ENCODE measurements around the gene ZNF532. TPM values are rescaled to one million over a fixed set of nuclear protein-coding genes. Genes with fewer than 3 reads are reported as not detected.
A peak's percentile ranks its signal among the peaks of the same experiment; 100 is the strongest.

Gene ZNF532
- total and polyA plus RNA-seq, 8 donors: 5.7 to 21.2 (median 8.8) TPM

DNA sequence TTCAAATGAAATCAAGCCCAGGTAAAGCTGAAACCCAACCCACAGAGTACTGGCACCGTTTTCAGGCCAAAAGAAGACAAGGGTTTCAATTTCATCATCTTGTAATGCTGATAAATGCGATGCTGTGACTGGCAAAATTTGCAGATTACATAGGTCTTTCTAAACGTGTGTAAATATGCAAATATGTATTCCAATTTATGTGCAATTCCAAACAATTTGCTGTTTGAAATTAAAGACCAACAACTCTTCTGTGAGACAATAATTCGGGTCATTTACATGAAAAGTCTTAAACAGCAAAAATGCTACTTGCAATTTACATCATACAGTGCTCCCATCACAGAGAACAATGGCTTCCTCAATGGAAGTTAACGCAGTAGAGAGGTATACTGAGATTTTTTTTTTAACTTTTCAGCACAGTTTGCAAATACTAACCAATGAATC, 2.8 kb upstream of the ZNF532 start:
- FAIRE-seq: no peak
- no peak for ATAC-seq
- H3K27me3 ChIP-seq: no peaks in the 10 kb centered on the region
- no peaks in the 10 kb centered on the region for H3K36me3 ChIP-seq
- WGBS, 2 donors: 84 to 94% methylated on average over 5 of the region's 5 CpGs
- no peak overlapping the region for H3K4me3 ChIP-seq
- DNase-seq: no peak
- intact Hi-C loops (cut with DNase I): no loop called here
- H3K4me1 ChIP-seq: no peaks in the 10 kb centered on the region
- H3K9me3 ChIP-seq: no peaks in the 10 kb centered on the region
- TF ChIP-seq, protein P1, sequence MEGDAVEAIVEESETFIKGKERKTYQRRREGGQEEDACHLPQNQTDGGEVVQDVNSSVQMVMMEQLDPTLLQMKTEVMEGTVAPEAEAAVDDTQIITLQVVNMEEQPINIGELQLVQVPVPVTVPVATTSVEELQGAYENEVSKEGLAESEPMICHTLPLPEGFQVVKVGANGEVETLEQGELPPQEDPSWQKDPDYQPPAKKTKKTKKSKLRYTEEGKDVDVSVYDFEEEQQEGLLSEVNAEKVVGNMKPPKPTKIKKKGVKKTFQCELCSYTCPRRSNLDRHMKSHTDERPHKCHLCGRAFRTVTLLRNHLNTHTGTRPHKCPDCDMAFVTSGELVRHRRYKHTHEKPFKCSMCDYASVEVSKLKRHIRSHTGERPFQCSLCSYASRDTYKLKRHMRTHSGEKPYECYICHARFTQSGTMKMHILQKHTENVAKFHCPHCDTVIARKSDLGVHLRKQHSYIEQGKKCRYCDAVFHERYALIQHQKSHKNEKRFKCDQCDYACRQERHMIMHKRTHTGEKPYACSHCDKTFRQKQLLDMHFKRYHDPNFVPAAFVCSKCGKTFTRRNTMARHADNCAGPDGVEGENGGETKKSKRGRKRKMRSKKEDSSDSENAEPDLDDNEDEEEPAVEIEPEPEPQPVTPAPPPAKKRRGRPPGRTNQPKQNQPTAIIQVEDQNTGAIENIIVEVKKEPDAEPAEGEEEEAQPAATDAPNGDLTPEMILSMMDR (IDR thresholded peaks at IDR 0.05): no peak
- no peak overlapping the region for H3K27ac ChIP-seq

DNA sequence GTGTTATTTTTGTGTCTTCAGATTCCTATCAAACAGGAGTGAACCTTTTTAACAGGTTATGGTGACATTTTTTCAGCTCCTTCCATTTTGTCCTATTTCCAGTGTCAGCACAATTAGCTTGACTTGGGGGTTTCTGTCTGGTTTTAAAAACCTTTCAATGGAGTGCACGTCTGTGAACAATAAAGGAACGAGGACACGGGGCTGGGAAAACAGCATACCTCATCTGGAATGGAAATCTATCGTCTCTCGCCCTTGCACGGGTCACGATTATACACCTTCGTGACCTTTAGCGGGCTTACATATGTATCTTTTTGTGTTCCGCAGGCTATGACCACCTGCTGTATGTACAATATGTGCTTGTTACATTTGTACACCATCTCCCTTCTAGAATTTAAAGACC, 2.3 kb upstream of the ZNF532 start:
- ATAC-seq: no peak
- Histone ChIP-seq H3K27ac (peak overlapping the region in 2 of 4 donors; percentile 69 to 75), H3K27me3 (no peaks in the 10 kb centered on the region), H3K9me3 (no peaks in the 10 kb centered on the region), H3K4me3 (no peak overlapping the region), H3K36me3 (no peaks in the 10 kb centered on the region), H3K4me1 (no peaks in the 10 kb centered on the region)
- no peak for DNase-seq
- WGBS, 2 donors: 96 to 98% methylated on average over 10 of the region's 10 CpGs
- intact Hi-C loops (cut with DNase I): no loop called here
- FAIRE-seq: no peak
- TF ChIP-seq, protein P1 (IDR thresholded peaks at IDR 0.05): no peak

DNA sequence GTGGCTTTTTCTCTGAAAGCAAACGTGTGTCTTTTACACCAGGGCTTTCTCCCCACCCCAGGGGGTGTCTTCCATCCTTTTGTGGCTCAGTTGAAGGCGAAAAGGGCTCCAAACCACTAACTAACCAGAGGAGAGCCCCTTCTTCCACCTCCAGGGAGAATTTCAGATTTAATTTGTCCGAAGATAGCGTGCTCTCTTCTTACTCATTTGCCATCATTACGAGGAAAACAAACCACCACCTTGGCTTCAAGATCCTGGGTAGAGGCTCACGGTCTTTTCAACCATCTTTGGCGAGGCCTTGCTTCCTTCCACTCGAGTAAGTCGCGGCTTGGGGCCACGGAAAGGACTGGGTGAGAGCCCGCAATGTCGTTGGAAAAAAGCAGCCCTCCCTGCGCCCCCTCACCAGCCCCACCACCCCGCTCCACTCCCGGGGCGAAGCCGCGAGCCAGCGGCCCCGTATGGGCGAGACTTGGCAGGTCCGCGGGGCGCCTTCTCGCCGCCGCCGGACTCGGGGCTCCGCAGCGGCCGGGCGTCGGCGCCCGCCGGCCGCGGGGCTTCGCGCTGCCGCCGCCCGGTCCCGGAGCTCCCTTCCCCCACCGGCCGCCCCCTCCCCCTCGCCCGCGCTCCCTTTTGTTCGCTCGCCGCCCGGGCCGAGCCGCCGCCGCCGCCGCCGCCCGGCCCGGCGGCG, 1.7 kb upstream of the ZNF532 start:
- 22 to 35% methylated on average over 36 to 64 of the region's 66 CpGs for WGBS, 2 donors
- H3K36me3 ChIP-seq: no peaks in the 10 kb centered on the region
- H3K27ac ChIP-seq: peak overlapping the region; percentile 8 to 75 (median 58)
- intact Hi-C loops (cut with DNase I): no loop called here
- H3K9me3 ChIP-seq: no peaks in the 10 kb centered on the region
- DNase-seq (peak in 1 of 6 donors; percentile 67), FAIRE-seq (no peak), ATAC-seq (peak in 2 of 4 donors; percentile 8 to 14)
- H3K4me3 ChIP-seq: peak overlapping the region in 2 of 4 donors; percentile 20 to 31
- no peaks in the 10 kb centered on the region for H3K27me3 ChIP-seq
- no peaks in the 10 kb centered on the region for H3K4me1 ChIP-seq
- TF ChIP-seq, protein P1 (IDR thresholded peaks at IDR 0.05): no peak

DNA sequence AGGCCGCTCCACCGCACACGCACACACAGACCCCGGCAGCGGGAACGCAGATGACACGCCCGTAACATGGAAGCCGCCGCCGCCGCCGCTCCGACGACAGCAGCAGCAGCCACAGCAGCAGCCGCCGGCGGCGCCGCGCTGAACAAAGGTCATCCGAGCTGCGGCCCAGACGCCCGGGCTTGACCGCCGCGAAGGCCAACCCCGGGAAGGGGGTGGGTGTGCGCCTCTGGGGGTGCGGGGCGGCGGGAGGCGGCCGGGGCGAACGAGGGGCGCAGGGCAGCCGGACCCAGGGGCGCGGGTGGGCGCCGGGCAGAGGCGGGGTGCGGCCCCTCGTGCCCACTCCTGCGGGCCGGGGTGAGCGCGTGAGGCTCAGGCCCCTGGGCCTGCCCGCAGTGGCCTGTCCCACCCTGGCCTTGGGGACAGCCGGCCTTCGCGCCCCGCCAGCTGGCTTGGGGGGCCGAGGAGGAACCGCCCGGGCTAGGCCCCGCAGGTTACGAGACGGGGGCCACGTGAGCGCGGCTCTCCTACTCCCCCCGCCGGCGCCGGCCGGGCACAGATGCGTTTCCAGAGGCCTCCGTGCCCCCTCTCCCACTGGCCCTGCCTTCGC, 1.0 kb upstream of the ZNF532 start:
- no peaks in the 10 kb centered on the region for H3K36me3 ChIP-seq
- H3K27ac ChIP-seq: peak overlapping the region in 3 of 4 donors; percentile 70 to 80 (median 80)
- no peaks in the 10 kb centered on the region for H3K4me1 ChIP-seq
- H3K9me3 ChIP-seq: no peaks in the 10 kb centered on the region
- intact Hi-C loops (cut with DNase I): no loop called here
- FAIRE-seq: no peak
- peak overlapping the region in 2 of 4 donors; percentile 20 to 42 for H3K4me3 ChIP-seq
- DNase-seq: peak; percentile 25 to 72 (median 43)
- TF ChIP-seq, protein P1 (IDR thresholded peaks at IDR 0.05): no peak
- ATAC-seq: peak in 3 of 4 donors; percentile 49 to 62 (median 60)
- no peaks in the 10 kb centered on the region for H3K27me3 ChIP-seq
- 29 to 35% methylated on average over 49 to 72 of the region's 72 CpGs for WGBS, 2 donors
